HFF-Myc (cell line): ENCODE results near the gene UNC93B1.
"Not testable (repeated sequence)": the region's sequence is repeated elsewhere in the genome, so short reads cannot be mapped to it uniquely, and the experiment has no call there.

Experiments used
- DNase-seq: peaks from one replicate; pipeline ENCODE4 v3.0.0-alpha.2; 2011; ENCODE audit warnings: low read depth; ENCODE audit errors: extremely low read depth
- H3K4me3 ChIP-seq: replicated peaks from 2 replicates; pipeline ENCODE4 v1.5.1; 2011; ENCODE audit warnings: low read depth, mild to moderate bottlenecking, control low read depth, low read length
- TF ChIP-seq, protein P1 (sequence below): IDR thresholded peaks from 2 replicates; pipeline ENCODE4 v1.5.1; 2012; ENCODE audit warnings: mild to moderate bottlenecking, low read depth, low read length, control low read depth; ENCODE audit errors: missing control alignments

UNC93B1 gene

GRCh38 chr11:67964746-67965145 is 39.2 kb downstream of the UNC93B1 start:
- H3K4me3 ChIP-seq, DNase-seq: not testable (repeated sequence)

DNA sequence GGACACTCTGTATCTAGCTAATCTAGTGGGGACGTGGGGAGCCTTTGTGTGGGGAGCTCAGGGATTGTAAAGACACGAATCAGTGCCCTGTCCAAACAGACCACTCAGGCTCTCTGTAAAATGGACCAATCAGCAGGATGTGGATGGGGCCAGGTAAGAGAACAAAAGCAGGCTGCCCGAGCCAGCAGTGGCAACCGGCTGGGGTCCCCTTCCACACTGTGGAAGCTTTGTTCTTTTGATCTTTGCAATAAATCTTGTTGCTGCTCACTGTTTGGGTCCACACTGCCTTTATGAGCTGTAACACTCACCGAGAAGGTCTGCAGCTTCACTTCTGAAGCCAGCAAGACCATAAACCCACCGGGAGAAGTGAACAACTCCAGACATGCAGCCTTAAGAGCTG is 40.0 kb downstream of the UNC93B1 start:
- H3K4me3 ChIP-seq, result not testable (repeated sequence)

DNA sequence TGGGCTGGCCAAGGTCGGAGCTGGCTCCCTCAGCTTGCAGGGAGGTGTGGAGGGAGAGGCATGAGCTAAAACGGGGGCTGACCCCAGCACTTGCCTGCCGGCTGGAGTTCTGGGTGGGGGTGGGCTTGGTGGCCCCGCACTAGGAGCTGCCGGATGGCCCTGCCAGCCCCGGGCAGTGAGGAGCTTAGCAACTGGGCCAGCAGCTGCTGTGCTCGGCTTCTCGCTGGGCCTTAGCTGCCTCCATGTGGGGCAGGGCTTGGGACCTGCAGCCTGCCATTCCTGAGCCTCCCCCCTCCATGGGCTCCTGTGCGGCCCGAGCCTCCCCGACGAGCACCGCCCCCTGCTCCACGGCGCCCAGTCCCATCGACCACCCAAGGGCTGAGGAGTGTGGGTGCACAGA is 40.7 kb downstream of the UNC93B1 start:
- not testable (repeated sequence) for DNase-seq, H3K4me3 ChIP-seq

More for the DNA sequence above, 40.0 kb downstream of the UNC93B1 start:
- DNase-seq, result not testable (repeated sequence)

DNA sequence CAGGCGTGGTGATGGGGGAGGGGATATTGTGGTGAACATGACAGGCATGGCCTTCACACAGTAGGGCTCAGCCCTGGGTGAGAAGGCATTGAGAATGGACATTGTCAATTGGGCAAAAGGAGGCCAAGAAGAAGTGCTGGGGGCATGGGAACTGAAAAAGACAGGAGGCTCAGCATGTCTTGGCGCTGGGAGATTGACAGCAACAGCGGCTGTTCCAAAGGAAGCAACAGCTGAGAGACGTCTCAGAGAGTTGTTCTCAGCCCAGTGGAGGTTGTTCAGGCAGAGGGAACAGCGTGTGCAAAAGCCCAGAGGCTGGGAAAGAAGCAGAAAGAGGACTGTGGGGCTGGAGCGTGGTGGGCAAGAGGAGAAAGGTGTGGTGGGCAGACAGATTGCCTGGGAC is 47.7 kb downstream of the UNC93B1 start:
- not testable (repeated sequence) for H3K4me3 ChIP-seq

GRCh38 chr11:67955461-67956007 is 48.4 kb downstream of the UNC93B1 start:
- TF ChIP-seq, protein P1, sequence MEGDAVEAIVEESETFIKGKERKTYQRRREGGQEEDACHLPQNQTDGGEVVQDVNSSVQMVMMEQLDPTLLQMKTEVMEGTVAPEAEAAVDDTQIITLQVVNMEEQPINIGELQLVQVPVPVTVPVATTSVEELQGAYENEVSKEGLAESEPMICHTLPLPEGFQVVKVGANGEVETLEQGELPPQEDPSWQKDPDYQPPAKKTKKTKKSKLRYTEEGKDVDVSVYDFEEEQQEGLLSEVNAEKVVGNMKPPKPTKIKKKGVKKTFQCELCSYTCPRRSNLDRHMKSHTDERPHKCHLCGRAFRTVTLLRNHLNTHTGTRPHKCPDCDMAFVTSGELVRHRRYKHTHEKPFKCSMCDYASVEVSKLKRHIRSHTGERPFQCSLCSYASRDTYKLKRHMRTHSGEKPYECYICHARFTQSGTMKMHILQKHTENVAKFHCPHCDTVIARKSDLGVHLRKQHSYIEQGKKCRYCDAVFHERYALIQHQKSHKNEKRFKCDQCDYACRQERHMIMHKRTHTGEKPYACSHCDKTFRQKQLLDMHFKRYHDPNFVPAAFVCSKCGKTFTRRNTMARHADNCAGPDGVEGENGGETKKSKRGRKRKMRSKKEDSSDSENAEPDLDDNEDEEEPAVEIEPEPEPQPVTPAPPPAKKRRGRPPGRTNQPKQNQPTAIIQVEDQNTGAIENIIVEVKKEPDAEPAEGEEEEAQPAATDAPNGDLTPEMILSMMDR, result peak; percentile 54
- not testable (repeated sequence) for DNase-seq
- 0 out of 2 replicates have a peak overlapping the region, but pooled peaks have one; percentile 22 for H3K4me3 ChIP-seq

More for the DNA sequence above, 47.7 kb downstream of the UNC93B1 start:
- DNase-seq, result not testable (repeated sequence)

DNA sequence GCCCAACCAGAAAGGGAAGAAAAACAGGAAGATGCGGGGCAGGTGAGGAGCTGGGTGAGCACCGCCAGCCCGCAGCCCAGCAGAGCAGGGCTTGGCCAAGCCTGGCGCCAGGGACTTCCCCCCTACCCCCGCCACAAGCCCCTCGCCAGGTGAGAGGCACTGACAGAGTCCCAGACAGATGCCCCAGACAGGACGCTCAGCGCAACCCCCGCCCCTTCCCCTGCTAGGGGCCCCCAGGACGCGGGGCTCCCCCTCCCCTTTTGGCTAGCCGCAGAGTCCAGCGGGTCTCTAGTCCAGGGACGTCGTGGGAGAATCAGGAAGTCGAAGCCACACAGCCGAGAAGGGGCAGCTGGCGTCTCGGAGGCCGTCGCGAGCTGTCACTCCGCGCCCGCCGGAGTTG is 48.9 kb downstream of the UNC93B1 start:
- DNase-seq, H3K4me3 ChIP-seq: not testable (repeated sequence)

DNA sequence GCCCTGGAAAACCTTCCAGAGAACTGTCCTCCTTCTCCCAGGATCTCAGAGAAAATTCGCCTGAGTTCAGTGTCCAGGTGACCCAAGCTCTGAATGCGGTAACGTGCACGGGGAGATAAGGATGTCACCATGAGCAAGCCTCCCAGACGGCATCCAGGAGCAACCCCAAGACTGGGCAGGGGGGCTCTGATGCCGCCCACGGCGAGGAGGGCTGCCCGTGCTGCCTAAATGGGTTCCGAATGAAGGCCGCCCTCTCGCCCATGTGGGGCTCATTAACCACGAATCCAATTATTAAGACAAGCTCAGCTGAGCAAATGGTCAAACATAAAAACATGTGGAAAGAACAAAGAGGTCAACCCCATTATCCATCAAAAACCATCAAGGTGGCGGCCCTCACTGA is 49.6 kb downstream of the UNC93B1 start:
- H3K4me3 ChIP-seq, DNase-seq: not testable (repeated sequence)

GRCh38 chr11:67950705-67951104 is 53.2 kb downstream of the UNC93B1 start:
- not testable (repeated sequence) for DNase-seq

DNA sequence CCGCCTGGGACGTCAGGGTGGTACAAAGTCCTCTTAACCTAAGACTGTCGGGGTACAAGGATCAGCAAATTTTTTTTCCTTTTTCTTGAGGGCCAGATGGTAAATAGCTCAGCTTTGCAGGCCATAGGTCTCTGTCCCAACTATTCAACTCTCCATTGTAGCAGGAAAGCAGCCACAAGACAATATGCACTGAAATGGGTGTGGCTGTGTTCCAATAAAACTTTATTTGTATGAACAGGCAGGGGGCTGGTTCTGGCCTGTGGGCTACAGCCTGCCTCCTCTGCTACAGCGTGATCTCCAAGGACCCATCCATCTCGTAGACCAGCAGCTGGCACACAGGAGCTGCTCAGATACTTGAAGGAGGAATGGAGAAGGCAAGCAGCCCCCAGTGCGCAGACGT is 56.1 kb downstream of the UNC93B1 start:
- not testable (repeated sequence) for DNase-seq, H3K4me3 ChIP-seq

More at GRCh38 chr11:67950705-67951104, 53.2 kb downstream of the UNC93B1 start:
- not testable (repeated sequence) for H3K4me3 ChIP-seq

GRCh38 chr11:67946403-67946802 is 57.5 kb downstream of the UNC93B1 start:
- H3K4me3 ChIP-seq, DNase-seq: not testable (repeated sequence)

DNA sequence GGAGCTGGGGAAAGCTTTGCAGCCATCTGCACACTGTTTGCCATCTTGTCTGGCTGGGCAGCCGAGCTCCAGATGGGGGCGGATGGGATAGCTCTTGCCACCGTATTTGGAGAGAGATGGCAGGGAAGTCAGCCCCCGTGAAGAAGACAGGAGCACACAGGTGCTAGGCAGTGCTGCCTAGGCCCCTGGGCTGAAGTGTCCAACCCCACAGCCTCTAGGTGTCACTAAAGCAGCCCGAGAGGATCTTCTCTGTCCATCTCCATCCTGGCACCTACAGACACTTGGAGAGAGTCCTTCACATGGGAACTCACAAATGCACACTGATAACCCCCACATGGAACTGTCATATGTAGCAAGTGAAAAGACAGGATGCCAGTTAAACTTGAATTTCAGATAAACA is 60.5 kb downstream of the UNC93B1 start:
- not testable (repeated sequence) for DNase-seq, H3K4me3 ChIP-seq
